AG08396 (cell line): ENCODE measurements around the gene LILRB4.
"Not testable (repeated sequence)": the region's sequence is repeated elsewhere in the genome, so short reads cannot be mapped to it uniquely, and the experiment has no call there.

Source experiments
- DNase-seq: peaks from one replicate; pipeline ENCODE4 v3.0.0; 2012; ENCODE audit warnings: low spot score, mixed read lengths

LILRB4 gene

DNA sequence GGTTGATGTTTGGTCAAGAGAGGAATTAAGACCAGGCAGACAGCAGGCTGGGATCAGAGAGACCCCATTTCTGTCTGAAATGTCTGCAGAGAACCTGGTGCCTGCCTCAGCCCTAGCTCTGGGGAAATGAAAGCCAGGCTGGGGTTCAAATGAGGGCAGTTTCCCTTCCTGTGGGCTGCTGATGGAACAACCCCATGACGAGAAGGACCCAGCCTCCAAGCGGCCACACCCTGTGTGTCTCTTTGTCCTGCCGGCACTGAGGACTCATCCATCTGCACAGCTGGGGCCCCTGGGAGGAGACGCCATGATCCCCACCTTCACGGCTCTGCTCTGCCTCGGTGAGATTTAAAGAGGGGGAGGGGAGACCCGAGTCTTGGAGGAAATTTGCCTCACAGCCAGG is at the start of gene LILRB4:
Gene LILRB4 (plus strand): TSS at position 256 of the 400 bp plus-strand sequence. CDS start 49 bp downstream, at position 305.
- no peak for DNase-seq

- no peak for DNase-seq
Observed at GRCh38 chr19:54614726-54615125, 48.1 kb upstream of the LILRB4 start.

GRCh38 chr19:54616057-54616456 is 46.7 kb upstream of the LILRB4 start:
- no peak for DNase-seq

DNA sequence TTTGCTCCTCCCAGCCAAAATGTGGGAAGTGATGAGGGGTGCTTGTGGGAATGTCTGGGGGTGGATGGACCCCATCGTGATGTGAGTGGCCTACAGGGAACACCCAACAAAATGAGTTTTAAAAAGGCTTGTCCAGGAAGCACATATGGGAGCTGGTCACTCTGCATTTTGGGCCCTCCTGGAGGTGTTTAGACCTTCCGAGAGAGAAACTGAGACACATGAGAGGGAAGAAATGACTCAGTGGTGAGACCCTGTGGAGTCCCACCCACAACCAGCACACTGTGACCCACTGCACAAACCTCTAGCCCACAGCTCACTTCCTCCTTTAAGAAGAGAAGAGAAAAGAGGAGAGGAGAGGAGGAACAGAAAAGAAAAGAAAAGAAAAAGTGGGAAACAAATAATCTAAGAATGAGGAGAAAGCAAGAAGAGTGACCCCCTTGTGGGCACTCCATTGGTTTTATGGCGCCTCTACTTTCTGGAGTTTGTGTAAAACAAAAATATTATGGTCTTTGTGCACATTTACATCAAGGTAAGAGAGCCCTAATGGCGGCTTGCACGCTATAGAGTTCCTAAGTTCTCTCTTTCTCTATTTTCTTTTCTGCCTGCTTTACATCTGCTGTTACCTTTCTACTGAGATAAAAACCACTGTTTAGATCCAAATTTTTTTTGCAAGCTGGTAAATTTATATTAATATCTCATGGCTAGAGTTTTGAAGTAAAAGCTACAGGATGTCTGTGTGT is 45.8 kb upstream of the LILRB4 start:
- DNase-seq, result no peak

- no peak for DNase-seq
Observed at GRCh38 chr19:54620464-54620863, 42.3 kb upstream of the LILRB4 start.

GRCh38 chr19:54622431-54622830 is 40.4 kb upstream of the LILRB4 start:
- no peak for DNase-seq

GRCh38 chr19:54624234-54624633 is 38.6 kb upstream of the LILRB4 start:
- DNase-seq, result not testable (repeated sequence)

DNA sequence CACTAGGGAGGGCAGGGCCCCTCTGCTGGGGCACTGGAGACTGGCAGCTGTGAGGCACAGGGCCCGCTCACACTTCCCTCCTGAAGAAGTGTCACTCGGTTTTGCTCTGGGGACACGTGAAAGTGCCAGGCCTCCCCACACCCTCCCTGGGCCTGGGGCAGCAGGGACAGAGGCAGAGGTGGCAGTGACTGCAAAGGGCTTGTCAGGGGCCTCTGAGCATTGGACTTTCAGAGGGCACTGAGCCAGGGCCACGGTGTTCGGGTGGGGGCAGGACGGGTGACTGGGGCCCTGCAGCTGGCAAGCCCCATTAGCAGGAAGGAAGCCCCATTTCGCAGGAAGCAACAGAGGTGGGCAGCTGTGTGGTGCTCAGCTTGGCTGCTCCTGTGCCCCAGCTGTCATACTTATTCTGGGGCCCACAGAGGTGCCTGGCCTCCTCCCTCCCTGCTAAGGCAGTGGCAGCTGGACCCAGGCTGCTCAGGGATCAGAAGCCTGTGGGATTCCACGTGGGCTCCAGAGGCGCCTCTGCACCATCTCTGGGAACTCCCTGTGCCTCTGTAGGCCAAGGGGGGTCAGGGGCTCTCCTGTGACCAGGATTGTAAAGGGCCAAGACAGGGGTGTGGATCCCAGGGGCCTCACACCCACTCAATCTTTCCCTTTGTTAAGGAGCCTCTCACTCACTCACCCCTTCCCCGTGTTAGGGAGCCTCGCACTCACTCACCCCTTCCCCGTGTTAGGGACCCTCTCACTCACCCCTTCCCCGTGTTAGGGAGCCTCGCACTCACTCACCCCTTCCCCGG is 37.7 kb upstream of the LILRB4 start:
- DNase-seq, result not testable (repeated sequence)

- DNase-seq, result no peak
Observed at GRCh38 chr19:54626757-54627156, 36.0 kb upstream of the LILRB4 start.

- not testable (repeated sequence) for DNase-seq
Observed at GRCh38 chr19:54627912-54628311, 34.9 kb upstream of the LILRB4 start.

DNA sequence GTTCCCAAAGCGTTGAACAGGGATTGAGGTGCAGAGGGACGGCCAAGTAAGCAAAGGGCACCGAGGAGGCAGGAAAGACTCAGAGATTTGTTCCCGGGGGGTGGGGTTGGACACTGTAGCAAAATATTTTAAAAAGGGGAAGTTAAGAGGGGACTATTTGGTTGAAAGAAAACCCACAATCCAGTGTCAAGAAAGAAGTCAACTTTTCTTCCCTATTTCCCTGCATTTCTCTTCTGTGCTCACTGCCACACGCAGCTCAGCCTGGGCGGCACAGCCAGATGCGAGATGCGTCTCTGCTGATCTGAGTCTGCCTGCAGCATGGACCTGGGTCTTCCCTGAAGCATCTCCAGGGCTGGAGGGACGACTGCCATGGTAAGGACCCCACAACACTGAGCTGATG is 32.5 kb upstream of the LILRB4 start, which contains the start of gene LILRB1:
Gene LILRB1 (plus strand): TSS at position 223 of the 400 bp plus-strand sequence. CDS start 590 bp downstream, outside the sequence.
- DNase-seq, result not testable (repeated sequence)

GRCh38 chr19:54630782-54631181 is 32.0 kb upstream of the LILRB4 start:
- no peak for DNase-seq

- DNase-seq, result not testable (repeated sequence)
Observed at GRCh38 chr19:54631489-54632337, 31.1 kb upstream of the LILRB4 start.

DNA sequence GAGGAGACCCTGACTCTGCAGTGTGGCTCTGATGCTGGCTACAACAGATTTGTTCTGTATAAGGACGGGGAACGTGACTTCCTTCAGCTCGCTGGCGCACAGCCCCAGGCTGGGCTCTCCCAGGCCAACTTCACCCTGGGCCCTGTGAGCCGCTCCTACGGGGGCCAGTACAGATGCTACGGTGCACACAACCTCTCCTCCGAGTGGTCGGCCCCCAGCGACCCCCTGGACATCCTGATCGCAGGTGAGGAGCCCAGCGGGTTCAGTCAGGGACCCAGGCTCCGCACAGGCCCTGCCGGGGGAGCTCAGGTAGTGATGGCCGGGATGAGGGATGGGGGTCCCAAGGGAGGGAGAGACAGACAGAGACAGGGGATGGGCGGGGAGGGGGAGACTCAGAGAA is 30.3 kb upstream of the LILRB4 start:
- not testable (repeated sequence) for DNase-seq

- DNase-seq, result no peak
Observed at GRCh38 chr19:54633401-54633800, 29.4 kb upstream of the LILRB4 start.

DNA sequence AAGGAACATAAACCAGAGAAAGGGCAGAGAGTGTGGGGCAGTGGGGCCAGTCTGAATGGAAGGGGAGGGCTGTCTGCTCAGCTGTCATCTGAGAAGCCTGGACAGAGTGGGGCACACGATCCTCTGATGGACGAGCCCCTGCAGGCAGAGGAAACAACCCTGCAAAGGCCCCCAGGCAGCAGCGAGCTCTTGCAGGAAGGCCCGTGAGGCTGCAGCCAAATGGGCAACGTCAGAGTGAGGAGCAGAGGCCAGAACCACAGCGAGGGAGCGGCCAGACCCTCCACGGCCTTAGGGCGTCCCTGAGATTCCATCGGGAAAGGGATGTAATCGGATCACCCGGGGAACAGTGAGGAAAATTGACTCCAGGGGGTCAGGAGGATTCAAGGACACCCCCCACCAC is 26.7 kb upstream of the LILRB4 start:
- DNase-seq, result not testable (repeated sequence)

- no peak for DNase-seq
Observed at GRCh38 chr19:54638683-54639082, 24.1 kb upstream of the LILRB4 start.

- DNase-seq, result not testable (repeated sequence)
Observed at GRCh38 chr19:54642953-54643352, 19.8 kb upstream of the LILRB4 start.

DNA sequence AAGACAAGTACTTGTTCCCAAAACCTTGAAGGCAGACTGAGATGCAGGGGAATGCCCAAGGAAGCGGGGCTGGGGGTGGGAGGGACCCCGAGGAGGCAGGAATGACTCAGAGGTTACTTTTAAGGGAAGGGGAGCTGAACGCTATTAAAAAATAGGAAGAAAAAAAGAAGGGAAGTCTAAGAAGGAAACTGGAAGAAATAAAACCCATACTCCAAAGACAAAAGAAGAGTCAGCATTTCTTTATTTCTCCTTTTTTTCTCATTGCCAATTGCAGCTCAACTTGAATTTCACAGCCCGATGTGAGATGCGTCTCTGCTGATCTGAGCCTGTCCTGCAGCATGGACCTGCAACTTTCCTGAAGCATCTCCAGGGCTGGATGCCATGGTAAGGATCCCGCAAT is 19.2 kb upstream of the LILRB4 start:
- DNase-seq, result not testable (repeated sequence)

DNA sequence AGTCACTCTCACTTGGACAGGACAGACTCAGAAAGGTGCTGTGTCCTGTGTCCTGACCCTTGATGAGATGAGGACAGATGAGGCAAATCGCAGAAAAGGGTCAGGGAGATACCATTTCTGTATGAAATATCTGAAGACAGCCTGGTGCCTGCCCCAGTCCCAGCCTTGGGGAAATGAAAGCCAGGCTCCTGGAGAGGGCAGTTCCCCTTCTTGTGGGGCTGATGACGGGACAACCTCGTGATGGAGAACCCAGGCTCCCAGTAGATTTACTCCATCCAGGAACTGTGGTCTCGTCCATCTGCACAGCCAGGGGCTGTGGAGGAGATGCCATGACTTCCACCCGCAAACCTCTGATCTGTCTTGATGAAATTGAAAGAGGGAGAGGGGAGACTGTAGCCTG is 18.7 kb upstream of the LILRB4 start:
- no peak for DNase-seq

GRCh38 chr19:54646331-54646841 is 16.4 kb upstream of the LILRB4 start:
- no peak for DNase-seq

DNA sequence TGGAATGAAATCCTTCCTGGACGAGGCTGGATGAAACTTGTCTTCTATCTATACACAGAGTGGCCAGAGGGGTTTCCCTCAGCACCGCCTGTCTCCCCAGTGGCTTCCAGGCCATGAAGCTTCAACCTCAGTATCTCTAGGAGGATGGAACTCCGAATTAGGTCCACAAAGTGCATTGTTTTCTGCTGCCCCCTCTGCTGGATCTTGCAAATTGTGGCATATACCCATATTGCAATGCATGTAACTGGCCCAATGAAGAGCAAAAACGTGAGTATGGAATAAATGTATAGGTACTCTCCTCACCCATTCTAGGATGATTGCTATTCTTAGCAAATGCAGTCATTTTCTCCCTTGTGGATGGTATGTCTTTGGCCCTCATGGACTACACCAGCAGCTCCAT is 14.7 kb upstream of the LILRB4 start:
- no peak for DNase-seq
